Spinal cord (tissue), 10 donors: ENCODE results near the gene MSANTD7. TPM values are rescaled to one million over a fixed set of nuclear protein-coding genes. Genes with fewer than 3 reads are reported as not detected.

ENCODE experiments used
- DNase-seq, 6 donors: peaks; one replicate each; pipeline versions ENCODE4 v3.0.0 to v3.0.0-alpha.2; 2013 to 2015; ENCODE audit warnings: low spot score in 6 of 6, low read depth in 4 of 6
- H3K27ac ChIP-seq: one replicate; pipeline ENCODE4 v1.5.1; 2013; ENCODE audit warnings: low read depth, low read length, control low read depth
- H3K27me3 ChIP-seq: one replicate; pipeline ENCODE4 v1.6.1; 2013; ENCODE audit warnings: low read length; ENCODE audit not compliant: control insufficient read depth, insufficient read depth
- H3K36me3 ChIP-seq: one replicate; pipeline ENCODE4 v1.6.1; 2013; ENCODE audit warnings: low read length; ENCODE audit not compliant: control insufficient read depth, insufficient read depth
- H3K4me1 ChIP-seq: one replicate; pipeline ENCODE4 v1.6.1; 2013; ENCODE audit warnings: low read length; ENCODE audit not compliant: control insufficient read depth, insufficient read depth
- H3K4me3 ChIP-seq: one replicate; pipeline ENCODE4 v1.5.1; 2013; ENCODE audit warnings: low read depth, low read length, control low read depth
- H3K9me3 ChIP-seq: one replicate; pipeline ENCODE4 v1.6.1; 2013; ENCODE audit warnings: low read length; ENCODE audit not compliant: control insufficient read depth, insufficient read depth
- WGBS: methylation state at CpG from one replicate; pipeline ENCODE4 v1.1.5; 2013; ENCODE audit warnings: missing lambda C conversion rate; ENCODE audit not compliant: insufficient coverage; 5-methylcytosine and 5-hydroxymethylcytosine counted together
- long read RNA-seq, 4 donors: transcript quantifications; one replicate each; lab custom pipeline, GENCODE V29; 2026
- polyA plus RNA-seq, 2 donors: library from polyadenylated mRNA; unstranded; fragments of 120-200 nt; gene quantifications; one replicate each; pipeline ENCODE4 v1.2.1, GENCODE V29; 2013; ENCODE audit not compliant: insufficient read length in 2 of 2
- total RNA-seq, 2 donors: library from RNA; depleted of rRNA in 1 of 2; stranded (reverse); fragments of 120-200 nt in 1 of 2; fragments of >200 nt in 1 of 2; gene quantifications; one replicate each; pipeline versions ENCODE4 v1.2.3 to v1.2.4, GENCODE V29; 2013 to 2014
- donor health status: healthy.

Gene MSANTD7
- total RNA-seq (10 to 100 TPM; 18.2 to 27.7 TPM), polyA plus RNA-seq (10 to 100 TPM; 16.1 to 17.7 TPM)
- long read RNA-seq, donor 1, full-length matches to known transcripts, result 1 of 6 reads
- long read RNA-seq, donor 1, partial matches to known transcripts, result 5 of 6 reads
- long read RNA-seq, donor 1, other reads (novel, unspliced or antisense), result 0 of 6 reads
- long read RNA-seq, donor 2, result 0 reads
- long read RNA-seq, donor 3, full-length matches to known transcripts, result 1 of 1 reads
- long read RNA-seq, donor 3, partial matches to known transcripts, result 0 of 1 reads
- long read RNA-seq, donor 3, other reads (novel, unspliced or antisense), result 0 of 1 reads
- long read RNA-seq, donor 4, full-length matches to known transcripts, result 4 of 4 reads
- long read RNA-seq, donor 4, partial matches to known transcripts, result 0 of 4 reads
- long read RNA-seq, donor 4, other reads (novel, unspliced or antisense), result 0 of 4 reads

DNA sequence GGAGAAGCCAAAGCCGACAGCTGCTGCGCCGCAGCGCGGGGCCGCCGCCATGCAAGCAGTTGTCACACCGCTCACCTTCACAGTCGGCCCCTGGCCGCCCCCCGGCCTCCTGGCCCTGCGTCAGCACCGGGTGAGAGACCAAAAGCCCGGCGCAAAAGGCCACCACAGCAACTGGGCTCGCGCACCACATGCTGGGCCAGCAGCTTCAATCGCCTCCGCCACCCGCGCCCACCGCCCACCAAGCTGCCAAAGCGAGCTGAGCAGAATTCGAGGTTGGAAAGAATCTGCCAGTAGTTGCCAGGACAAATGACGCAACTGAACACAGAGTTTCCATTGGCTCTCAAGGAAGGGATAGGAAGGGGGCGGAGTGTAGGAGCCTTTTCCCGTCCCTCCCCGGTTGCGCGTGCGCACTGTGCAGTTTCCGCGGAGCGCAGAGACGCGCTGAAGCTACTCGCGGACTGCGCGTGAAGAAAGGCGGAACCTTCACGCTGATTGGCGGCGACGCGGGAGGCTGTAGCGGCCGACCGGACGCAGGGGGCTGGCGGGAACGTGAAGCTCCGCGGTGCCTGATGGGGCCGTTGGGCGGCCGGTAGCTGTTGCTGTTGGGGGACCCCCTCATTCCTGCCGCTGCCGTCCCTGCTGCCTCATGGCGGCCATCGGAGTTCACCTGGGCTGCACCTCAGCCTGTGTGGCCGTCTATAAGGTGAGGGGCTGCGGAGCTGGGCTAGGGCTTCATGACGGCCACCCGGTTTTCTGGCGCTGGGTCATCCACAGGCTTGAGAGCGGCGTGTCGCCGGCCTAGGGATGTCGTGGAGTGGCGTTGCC, at the start of gene MSANTD7, which contains the start of the genes CDNF and HSPA14:
Gene MSANTD7 (plus strand): TSS at position 550 of the 825 bp plus-strand sequence. CDS start 3,979 bp downstream, outside the sequence.
Gene CDNF (minus strand): TSS at position 281 of the 825 bp plus-strand sequence. CDS start 91 bp downstream, at position 190.
Gene HSPA14 (plus strand): TSS at position 550 of the 825 bp plus-strand sequence. CDS start 97 bp downstream, at position 647.
- WGBS, result under 1% methylated on average over 72 of the region's 72 CpGs
- H3K36me3 ChIP-seq, result peaks cover 14% of the 10 kb centered on the region
- H3K4me3 ChIP-seq, result peak within 1 kb of the TSS; percentile 95
- H3K4me1 ChIP-seq, result peaks cover 16% of the 10 kb centered on the region
- H3K27ac ChIP-seq, result peak within 1 kb of the TSS; percentile 98
- H3K27me3 ChIP-seq, result no peaks in the 10 kb centered on the region
- DNase-seq, result peak; percentile 99 to 100 (median 100)
- H3K9me3 ChIP-seq, result no peaks in the 10 kb centered on the region

GRCh38 chr10:14798636-14799035, 39.5 kb upstream of the MSANTD7 start:
- WGBS, result no CpG with 5 or more reads among the region's 5 CpGs
- H3K36me3 ChIP-seq, result no peaks in the 10 kb centered on the region
- no peaks in the 10 kb centered on the region for H3K9me3 ChIP-seq
- H3K27me3 ChIP-seq, result no peaks in the 10 kb centered on the region
- H3K27ac ChIP-seq, result no peak overlapping the region
- DNase-seq, result no peak
- no peaks in the 10 kb centered on the region for H3K4me1 ChIP-seq
- no peak overlapping the region for H3K4me3 ChIP-seq

- no peak for DNase-seq
- Histone ChIP-seq H3K27ac (no peak overlapping the region), H3K4me3 (no peak overlapping the region), H3K36me3 (no peaks in the 10 kb centered on the region), H3K27me3 (no peaks in the 10 kb centered on the region), H3K9me3 (no peaks in the 10 kb centered on the region), H3K4me1 (no peaks in the 10 kb centered on the region)
- no CpG with 5 or more reads among the region's 1 CpG for WGBS
Measured at GRCh38 chr10:14800397-14800796, 37.7 kb upstream of the MSANTD7 start.

- Histone ChIP-seq H3K36me3 (no peaks in the 10 kb centered on the region), H3K4me3 (no peak overlapping the region), H3K4me1 (no peaks in the 10 kb centered on the region), H3K27me3 (no peaks in the 10 kb centered on the region), H3K9me3 (no peaks in the 10 kb centered on the region), H3K27ac (no peak overlapping the region)
- no peak for DNase-seq
- WGBS, result 63% methylated on average over 5 of the region's 5 CpGs
Measured at GRCh38 chr10:14801723-14802122, 36.4 kb upstream of the MSANTD7 start.

DNA sequence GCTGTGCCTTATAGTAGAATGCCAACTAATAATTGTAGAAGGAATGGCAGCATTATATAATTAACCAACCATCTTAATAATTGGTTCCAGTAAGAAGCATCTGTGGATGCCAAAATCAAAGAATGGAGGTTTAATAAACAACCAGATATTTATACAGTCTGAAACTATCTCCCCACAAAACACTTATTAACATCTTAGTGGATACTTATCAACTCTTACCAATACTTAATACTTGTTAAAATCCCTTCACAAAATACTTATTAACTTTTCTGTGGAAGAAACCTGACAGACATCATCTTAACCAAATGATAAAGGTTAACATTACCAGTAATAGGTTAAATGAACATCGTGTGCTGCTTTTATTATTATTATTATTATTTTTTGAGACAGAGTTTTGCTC, 34.3 kb upstream of the MSANTD7 start:
- no CpG with 5 or more reads among the region's 1 CpG for WGBS
- H3K27me3 ChIP-seq, result no peaks in the 10 kb centered on the region
- no peaks in the 10 kb centered on the region for H3K4me1 ChIP-seq
- H3K9me3 ChIP-seq, result no peaks in the 10 kb centered on the region
- DNase-seq, result no peak
- no peak overlapping the region for H3K27ac ChIP-seq
- H3K36me3 ChIP-seq, result no peaks in the 10 kb centered on the region
- H3K4me3 ChIP-seq, result no peak overlapping the region

DNA sequence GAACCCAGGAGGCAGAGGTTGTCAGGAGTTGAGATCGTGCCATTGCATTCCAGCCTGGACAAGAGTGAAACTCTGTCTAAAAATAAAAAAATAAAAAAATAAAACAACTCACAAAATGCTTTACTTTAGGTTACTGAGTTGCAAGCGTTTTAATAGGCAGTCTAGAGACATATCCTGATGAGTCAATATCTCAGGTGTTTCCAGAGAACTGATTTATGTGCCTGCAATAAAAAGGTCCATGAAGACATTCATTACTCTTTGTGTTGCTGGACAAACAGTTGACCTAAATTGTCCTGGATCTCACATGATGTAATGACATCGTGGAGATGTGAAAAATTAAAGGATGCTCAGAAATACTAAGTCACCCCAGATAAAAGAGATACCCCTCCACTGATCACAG, 31.8 kb upstream of the MSANTD7 start:
- WGBS, result no CpG with 5 or more reads among the region's 3 CpGs
- no peak for DNase-seq
- Histone ChIP-seq H3K4me1 (no peaks in the 10 kb centered on the region), H3K36me3 (no peaks in the 10 kb centered on the region), H3K4me3 (no peak overlapping the region), H3K9me3 (no peaks in the 10 kb centered on the region), H3K27ac (no peak overlapping the region), H3K27me3 (no peaks in the 10 kb centered on the region)

GRCh38 chr10:14810969-14811953, 26.8 kb upstream of the MSANTD7 start:
- DNase-seq, result peak in 1 of 6 donors; percentile 3
- no peak overlapping the region for H3K4me3 ChIP-seq
- WGBS, result 70% methylated on average over 7 of the region's 9 CpGs
- no peaks in the 10 kb centered on the region for H3K36me3 ChIP-seq
- no peaks in the 10 kb centered on the region for H3K9me3 ChIP-seq
- no peak overlapping the region for H3K27ac ChIP-seq
- H3K4me1 ChIP-seq, result no peaks in the 10 kb centered on the region
- H3K27me3 ChIP-seq, result no peaks in the 10 kb centered on the region

- H3K36me3 ChIP-seq, result no peaks in the 10 kb centered on the region
- H3K4me1 ChIP-seq, result no peaks in the 10 kb centered on the region
- H3K27ac ChIP-seq, result no peak overlapping the region
- WGBS, result 100% methylated on average over 2 of the region's 3 CpGs
- no peak overlapping the region for H3K4me3 ChIP-seq
- H3K9me3 ChIP-seq, result no peaks in the 10 kb centered on the region
- no peaks in the 10 kb centered on the region for H3K27me3 ChIP-seq
- DNase-seq, result no peak
Measured at GRCh38 chr10:14812271-14812670, 25.8 kb upstream of the MSANTD7 start.

GRCh38 chr10:14815681-14816080, 22.4 kb upstream of the MSANTD7 start:
- Histone ChIP-seq H3K36me3 (no peaks in the 10 kb centered on the region), H3K9me3 (no peaks in the 10 kb centered on the region), H3K27me3 (no peaks in the 10 kb centered on the region), H3K4me3 (no peak overlapping the region), H3K4me1 (no peaks in the 10 kb centered on the region), H3K27ac (no peak overlapping the region)
- WGBS, result 60% methylated on average over 1 of the region's 6 CpGs
- DNase-seq, result no peak
